ENCODE measurements around the gene RELN. TPM values are rescaled to one million over a fixed set of nuclear protein-coding genes. Genes with fewer than 3 reads are reported as not detected.

Gene RELN
- total RNA-seq, 4 donors from 2014 or later = 1.0 to 3.5 (median 1.3) TPM

DNA sequence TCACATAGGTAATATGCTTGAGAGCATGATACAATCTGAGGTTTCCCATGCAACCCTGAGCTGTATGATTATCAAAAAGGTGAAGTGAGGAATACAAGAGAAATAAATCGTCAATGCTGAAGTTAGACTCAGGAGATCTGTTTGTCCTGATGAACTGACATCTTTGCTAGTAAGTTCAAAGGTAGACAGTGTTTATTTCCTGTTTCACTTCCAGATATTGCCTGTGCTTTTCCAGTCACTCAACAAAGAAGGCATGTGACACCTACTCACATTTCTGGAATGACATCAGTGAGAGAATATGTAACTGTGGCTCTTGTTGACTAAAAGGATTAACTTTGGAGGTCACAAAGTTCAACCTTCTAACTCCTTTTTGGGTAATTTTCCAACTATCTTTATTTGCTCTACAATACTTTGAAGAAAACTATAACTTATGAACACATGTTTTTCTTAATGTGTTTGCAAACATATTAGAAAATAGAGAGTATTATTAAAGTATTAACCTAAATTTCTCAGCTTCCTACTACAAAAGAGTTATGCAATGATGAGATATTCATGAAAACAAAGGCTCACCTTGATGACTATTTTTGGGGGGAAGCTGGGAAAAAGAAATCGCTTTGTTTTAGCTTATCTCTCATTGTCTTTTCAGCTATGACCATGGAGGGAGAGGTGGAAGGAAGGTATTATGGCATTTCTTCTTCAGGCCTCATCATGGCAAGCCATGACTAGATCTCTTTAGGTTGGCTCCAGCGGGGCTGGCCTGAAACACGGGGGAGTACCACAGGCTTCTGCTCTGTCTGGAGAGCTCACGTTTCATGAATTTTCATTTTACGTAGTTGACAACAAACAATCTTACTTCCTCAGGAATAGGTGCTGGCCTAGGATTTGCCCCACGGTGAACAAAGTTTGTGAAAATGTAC, 328.7 kb downstream of the RELN start:
- WGBS, 2 donors = 85 to 86% methylated on average over 7 of the region's 7 CpGs
- intact Hi-C loops (cut with DNase I; ENCODE audit: low total_unique reads) = no loop called here
- no peak for TF ChIP-seq POLR2A (IDR thresholded peaks at IDR 0.05)
- TF ChIP-seq, protein P1, sequence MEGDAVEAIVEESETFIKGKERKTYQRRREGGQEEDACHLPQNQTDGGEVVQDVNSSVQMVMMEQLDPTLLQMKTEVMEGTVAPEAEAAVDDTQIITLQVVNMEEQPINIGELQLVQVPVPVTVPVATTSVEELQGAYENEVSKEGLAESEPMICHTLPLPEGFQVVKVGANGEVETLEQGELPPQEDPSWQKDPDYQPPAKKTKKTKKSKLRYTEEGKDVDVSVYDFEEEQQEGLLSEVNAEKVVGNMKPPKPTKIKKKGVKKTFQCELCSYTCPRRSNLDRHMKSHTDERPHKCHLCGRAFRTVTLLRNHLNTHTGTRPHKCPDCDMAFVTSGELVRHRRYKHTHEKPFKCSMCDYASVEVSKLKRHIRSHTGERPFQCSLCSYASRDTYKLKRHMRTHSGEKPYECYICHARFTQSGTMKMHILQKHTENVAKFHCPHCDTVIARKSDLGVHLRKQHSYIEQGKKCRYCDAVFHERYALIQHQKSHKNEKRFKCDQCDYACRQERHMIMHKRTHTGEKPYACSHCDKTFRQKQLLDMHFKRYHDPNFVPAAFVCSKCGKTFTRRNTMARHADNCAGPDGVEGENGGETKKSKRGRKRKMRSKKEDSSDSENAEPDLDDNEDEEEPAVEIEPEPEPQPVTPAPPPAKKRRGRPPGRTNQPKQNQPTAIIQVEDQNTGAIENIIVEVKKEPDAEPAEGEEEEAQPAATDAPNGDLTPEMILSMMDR (IDR thresholded peaks at IDR 0.05) = no peak
- DNase-seq (ENCODE audit: low spot score in 2 of 2) = no peak
- no peak overlapping the region for H3K4me3 ChIP-seq (ENCODE audit: low read depth, poor library complexity, severe bottlenecking)

DNA sequence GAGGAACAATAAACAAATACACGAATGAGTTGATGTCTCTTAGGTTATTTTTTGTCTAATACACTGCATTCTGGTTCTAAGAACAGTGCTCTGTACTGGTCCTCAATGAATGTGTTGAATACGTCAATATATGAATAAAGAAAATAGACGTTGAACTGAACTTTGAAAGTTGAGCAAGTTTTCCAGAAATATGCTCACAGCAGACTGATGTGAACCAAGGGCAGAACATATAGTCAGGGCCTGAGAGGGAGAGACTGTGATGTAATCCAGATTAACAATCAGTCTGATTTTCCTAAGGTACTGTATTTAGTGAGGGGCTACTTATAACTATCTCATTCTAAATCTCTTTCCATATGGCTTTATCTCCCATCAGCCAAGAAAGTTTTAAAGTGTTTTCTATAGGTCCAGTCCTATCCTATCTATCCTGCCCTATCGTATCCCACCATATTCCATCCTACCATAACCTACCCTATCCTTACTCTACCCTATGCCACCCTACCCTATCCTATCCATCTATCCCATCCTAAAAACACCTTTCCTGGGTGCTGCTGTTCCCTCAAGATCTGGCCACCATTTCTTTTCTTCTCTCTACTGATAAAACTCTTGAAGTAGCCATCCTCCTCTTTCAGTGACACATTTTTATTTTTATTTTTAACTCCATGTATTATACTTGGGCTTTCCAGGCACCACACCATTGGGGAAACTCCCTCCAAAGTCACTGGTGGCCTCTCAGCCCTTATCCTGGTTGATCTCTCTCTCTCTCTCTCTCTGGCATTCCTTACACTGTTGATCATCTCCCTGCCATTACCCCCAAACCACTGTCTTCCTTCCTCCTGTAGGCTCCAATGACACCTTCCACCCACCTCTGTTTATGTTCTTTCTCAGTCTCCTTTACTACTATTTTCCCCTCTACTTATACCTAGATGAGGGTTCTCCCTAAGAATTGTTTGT, 331.1 kb downstream of the RELN start:
- 85 to 87% methylated on average over 4 of the region's 4 CpGs for WGBS, 2 donors
- no peak for TF ChIP-seq POLR2A (IDR thresholded peaks at IDR 0.05)
- TF ChIP-seq, protein P1 (IDR thresholded peaks at IDR 0.05) = no peak
- no peak overlapping the region for H3K4me3 ChIP-seq (ENCODE audit: low read depth, poor library complexity, severe bottlenecking)
- DNase-seq (ENCODE audit: low spot score in 2 of 2) = no peak
- intact Hi-C loops (cut with DNase I; ENCODE audit: low total_unique reads) = no loop called here

DNA sequence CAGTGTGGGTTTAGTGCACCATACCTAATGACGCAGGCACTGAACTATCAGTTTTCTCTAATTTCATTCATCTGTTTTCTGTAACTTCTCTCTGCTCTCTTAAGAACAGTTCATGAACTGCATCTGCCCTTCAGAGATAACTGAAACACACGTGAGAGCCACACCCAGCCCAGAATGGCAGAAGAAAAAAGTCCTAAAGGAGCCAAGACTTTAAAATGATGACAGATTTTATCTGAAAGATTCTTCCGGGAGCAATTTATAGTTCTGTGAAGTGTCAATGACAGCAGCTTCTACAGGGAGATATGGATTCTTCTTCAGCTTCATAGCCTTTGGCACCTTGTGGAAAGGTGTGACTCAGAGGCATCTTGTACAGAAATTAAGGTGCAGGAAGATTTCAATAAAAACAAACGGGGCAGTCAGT, 332.0 kb downstream of the RELN start:
- no peak for TF ChIP-seq POLR2A (IDR thresholded peaks at IDR 0.05)
- TF ChIP-seq, protein P1 (IDR thresholded peaks at IDR 0.05) = no peak
- 33 to 35% methylated on average over 4 of the region's 4 CpGs for WGBS, 2 donors
- intact Hi-C loops (cut with DNase I; ENCODE audit: low total_unique reads) = no loop called here

DNA sequence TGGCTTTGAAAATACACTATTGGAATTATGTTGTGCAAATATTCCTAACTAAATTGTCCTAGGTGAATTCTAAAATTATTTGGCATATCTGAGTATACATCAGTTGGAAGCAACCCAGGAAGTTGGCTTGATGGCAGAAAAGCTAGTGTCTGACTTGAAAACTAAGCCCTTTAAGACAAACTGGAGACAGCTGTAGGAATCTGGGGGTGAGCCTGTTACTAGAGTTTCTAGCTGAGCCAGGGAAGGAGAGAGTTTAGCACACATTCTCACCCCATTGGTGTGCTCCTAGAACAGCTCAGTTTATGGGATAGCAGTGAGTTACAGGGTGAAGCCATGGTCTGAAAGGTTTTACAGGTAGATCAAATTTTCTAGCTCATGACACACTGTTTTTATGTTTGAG, 333.2 kb downstream of the RELN start:
- H3K4me3 ChIP-seq (ENCODE audit: low read depth, poor library complexity, severe bottlenecking) = no peak overlapping the region
- TF ChIP-seq POLR2A (IDR thresholded peaks at IDR 0.05) = no peak
- TF ChIP-seq, protein P1 (IDR thresholded peaks at IDR 0.05) = no peak
- DNase-seq (ENCODE audit: low spot score in 2 of 2) = no peak
- intact Hi-C loops (cut with DNase I; ENCODE audit: low total_unique reads) = no loop called here

More for the DNA sequence above, 332.0 kb downstream of the RELN start:
- no peak for DNase-seq (ENCODE audit: low spot score in 2 of 2)
- H3K4me3 ChIP-seq (ENCODE audit: low read depth, poor library complexity, severe bottlenecking) = no peak overlapping the region

DNA sequence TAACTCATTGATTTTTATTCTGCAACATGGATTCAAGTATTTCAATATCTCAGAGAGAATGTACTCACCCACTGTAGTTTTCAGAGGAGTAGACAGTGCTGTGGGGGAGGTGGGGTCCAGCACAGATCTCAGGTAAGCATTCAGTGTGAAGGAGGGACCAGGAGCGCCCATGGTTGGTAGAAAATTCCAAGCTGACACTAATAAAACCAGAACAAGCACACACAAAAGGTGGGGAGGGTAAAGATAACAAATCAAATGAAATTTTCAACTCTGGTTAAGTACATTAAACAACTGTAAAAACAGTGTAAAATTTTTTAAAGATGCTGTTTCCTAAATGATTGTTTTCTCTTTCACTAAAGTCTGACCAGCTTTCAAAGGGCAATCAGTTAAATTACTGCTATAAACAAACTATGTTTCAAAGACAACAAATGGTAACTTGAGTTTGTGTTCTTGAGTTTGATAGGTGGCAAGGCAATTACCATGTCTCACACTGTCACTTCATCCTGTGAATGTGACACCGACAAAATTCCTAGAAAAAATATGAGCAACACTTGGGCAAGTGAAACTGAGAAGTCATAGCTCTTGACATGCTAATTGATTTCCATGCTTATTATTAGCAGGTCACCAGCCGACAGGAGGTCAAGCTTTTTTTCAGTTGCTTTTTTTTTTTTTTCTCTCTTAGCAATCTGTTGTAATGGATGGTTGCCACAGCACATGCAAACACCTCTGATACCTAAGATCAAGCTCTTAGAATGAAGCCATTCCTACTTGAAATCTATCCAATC, 337.7 kb downstream of the RELN start:
- no peak for DNase-seq (ENCODE audit: low spot score in 2 of 2)
- TF ChIP-seq, protein P1 (IDR thresholded peaks at IDR 0.05) = no peak
- TF ChIP-seq POLR2A (IDR thresholded peaks at IDR 0.05) = no peak
- 26% methylated on average over 3 of the region's 3 CpGs for WGBS, 2 donors
- intact Hi-C loops (cut with DNase I; ENCODE audit: low total_unique reads) = no loop called here
- no peak overlapping the region for H3K4me3 ChIP-seq (ENCODE audit: low read depth, poor library complexity, severe bottlenecking)

Data from lower leg skin (tissue), 4 donors.